Measurements from ENCODE around the gene COL4A2.

COL4A2 gene

GRCh38 chr13:110472904-110473563 lies 165.9 kb downstream of the COL4A2 start:
- no peak for DNase-seq (ENCODE audit: low read depth, low spot score)
- H3K36me3 ChIP-seq (ENCODE audit: insufficient read depth, low read length) = no peaks in the 10 kb centered on the region; the same call in 1 of the 2 replicates
- no peak overlapping the region for H3K27ac ChIP-seq
- TF ChIP-seq FOXP2 (optimal IDR thresholded peaks at IDR 0.05; ENCODE audit: control extremely low read depth, extremely low read length, insufficient read depth) (no peak), POLR2AphosphoS5 (IDR thresholded peaks at IDR 0.05; ENCODE audit: borderline replicate concordance, low read depth, low read length) (no peak), EZH2 (IDR thresholded peaks at IDR 0.05) (no peak)
- no peak overlapping the region for H3K4me3 ChIP-seq
- no peak overlapping the region for H3K9ac ChIP-seq (ENCODE audit: insufficient read length)
- H3K9me3 ChIP-seq (ENCODE audit: low read depth, low read length) = no peaks in the 10 kb centered on the region

GRCh38 chr13:110474713-110475112 lies 167.6 kb downstream of the COL4A2 start:
- Histone ChIP-seq H3K27ac (no peak overlapping the region), H3K36me3 (ENCODE audit: insufficient read depth, low read length) (no peaks in the 10 kb centered on the region; the same call in 1 of the 2 replicates), H3K9ac (ENCODE audit: insufficient read length) (no peak overlapping the region), H3K9me3 (ENCODE audit: low read depth, low read length) (no peaks in the 10 kb centered on the region), H3K4me3 (no peak overlapping the region)
- no peak for TF ChIP-seq EZH2 (IDR thresholded peaks at IDR 0.05)
- TF ChIP-seq FOXP2 (optimal IDR thresholded peaks at IDR 0.05; ENCODE audit: control extremely low read depth, extremely low read length, insufficient read depth) = no peak
- TF ChIP-seq POLR2AphosphoS5 (IDR thresholded peaks at IDR 0.05; ENCODE audit: borderline replicate concordance, low read depth, low read length) = no peak
- no peak for DNase-seq (ENCODE audit: low read depth, low spot score)

GRCh38 chr13:110475117-110475516 lies 168.0 kb downstream of the COL4A2 start:
- no peak overlapping the region for H3K4me3 ChIP-seq
- H3K9ac ChIP-seq (ENCODE audit: insufficient read length) = no peak overlapping the region
- TF ChIP-seq POLR2AphosphoS5 (IDR thresholded peaks at IDR 0.05; ENCODE audit: borderline replicate concordance, low read depth, low read length) = no peak
- no peak for TF ChIP-seq FOXP2 (optimal IDR thresholded peaks at IDR 0.05; ENCODE audit: control extremely low read depth, extremely low read length, insufficient read depth)
- TF ChIP-seq EZH2 (IDR thresholded peaks at IDR 0.05) = no peak
- no peak overlapping the region for H3K27ac ChIP-seq
- no peaks in the 10 kb centered on the region for H3K9me3 ChIP-seq (ENCODE audit: low read depth, low read length)
- no peaks in the 10 kb centered on the region; the same call in 1 of the 2 replicates for H3K36me3 ChIP-seq (ENCODE audit: insufficient read depth, low read length)
- DNase-seq (ENCODE audit: low read depth, low spot score) = no peak

GRCh38 chr13:110475550-110476219 lies 168.6 kb downstream of the COL4A2 start:
- DNase-seq (ENCODE audit: low read depth, low spot score) = no peak
- H3K4me3 ChIP-seq = no peak overlapping the region

GRCh38 chr13:110476220-110476617 lies 169.1 kb downstream of the COL4A2 start:
- no peak overlapping the region for H3K9ac ChIP-seq (ENCODE audit: insufficient read length)
- H3K36me3 ChIP-seq (ENCODE audit: insufficient read depth, low read length) = no peaks in the 10 kb centered on the region; the same call in 1 of the 2 replicates
- H3K27ac ChIP-seq = no peak overlapping the region
- TF ChIP-seq FOXP2 (optimal IDR thresholded peaks at IDR 0.05; ENCODE audit: control extremely low read depth, extremely low read length, insufficient read depth) (no peak), EZH2 (IDR thresholded peaks at IDR 0.05) (no peak), POLR2AphosphoS5 (IDR thresholded peaks at IDR 0.05; ENCODE audit: borderline replicate concordance, low read depth, low read length) (no peak)
- no peak for DNase-seq (ENCODE audit: low read depth, low spot score)
- H3K4me3 ChIP-seq = no peak overlapping the region
- no peaks in the 10 kb centered on the region for H3K9me3 ChIP-seq (ENCODE audit: low read depth, low read length)

More at GRCh38 chr13:110475550-110476219, 168.6 kb downstream of the COL4A2 start:
- TF ChIP-seq FOXP2 (optimal IDR thresholded peaks at IDR 0.05; ENCODE audit: control extremely low read depth, extremely low read length, insufficient read depth) (no peak), EZH2 (IDR thresholded peaks at IDR 0.05) (no peak), POLR2AphosphoS5 (IDR thresholded peaks at IDR 0.05; ENCODE audit: borderline replicate concordance, low read depth, low read length) (no peak)
- Histone ChIP-seq H3K36me3 (ENCODE audit: insufficient read depth, low read length) (no peaks in the 10 kb centered on the region; the same call in 1 of the 2 replicates), H3K9me3 (ENCODE audit: low read depth, low read length) (no peaks in the 10 kb centered on the region), H3K9ac (ENCODE audit: insufficient read length) (no peak overlapping the region), H3K27ac (no peak overlapping the region)

- DNase-seq (ENCODE audit: low read depth, low spot score) = no peak
- no peak overlapping the region for H3K27ac ChIP-seq
- no peak overlapping the region for H3K9ac ChIP-seq (ENCODE audit: insufficient read length)
- no peaks in the 10 kb centered on the region for H3K9me3 ChIP-seq (ENCODE audit: low read depth, low read length)
- no peak overlapping the region for H3K4me3 ChIP-seq
- H3K36me3 ChIP-seq (ENCODE audit: insufficient read depth, low read length) = no peaks in the 10 kb centered on the region; the same call in 1 of the 2 replicates
- TF ChIP-seq FOXP2 (optimal IDR thresholded peaks at IDR 0.05; ENCODE audit: control extremely low read depth, extremely low read length, insufficient read depth) = no peak
- no peak for TF ChIP-seq EZH2 (IDR thresholded peaks at IDR 0.05)
- TF ChIP-seq POLR2AphosphoS5 (IDR thresholded peaks at IDR 0.05; ENCODE audit: borderline replicate concordance, low read depth, low read length) = no peak
These were observed 170.7 kb downstream of the COL4A2 start for GRCh38 chr13:110477706-110478245.

- H3K27ac ChIP-seq = no peak overlapping the region
- H3K36me3 ChIP-seq (ENCODE audit: insufficient read depth, low read length) = peaks cover 4% of the 10 kb centered on the region; the same call in 1 of the 2 replicates
- DNase-seq (ENCODE audit: low read depth, low spot score) = no peak
- no peak overlapping the region for H3K9ac ChIP-seq (ENCODE audit: insufficient read length)
- H3K4me3 ChIP-seq = no peak overlapping the region
- TF ChIP-seq POLR2AphosphoS5 (IDR thresholded peaks at IDR 0.05; ENCODE audit: borderline replicate concordance, low read depth, low read length) (no peak), EZH2 (IDR thresholded peaks at IDR 0.05) (no peak), FOXP2 (optimal IDR thresholded peaks at IDR 0.05; ENCODE audit: control extremely low read depth, extremely low read length, insufficient read depth) (no peak)
- H3K9me3 ChIP-seq (ENCODE audit: low read depth, low read length) = no peaks in the 10 kb centered on the region
These were observed 171.5 kb downstream of the COL4A2 start for GRCh38 chr13:110478405-110479214.

- Histone ChIP-seq H3K9ac (ENCODE audit: insufficient read length) (no peak overlapping the region), H3K36me3 (ENCODE audit: insufficient read depth, low read length) (peaks cover 4% of the 10 kb centered on the region; the same call in 1 of the 2 replicates), H3K27ac (no peak overlapping the region), H3K9me3 (ENCODE audit: low read depth, low read length) (no peaks in the 10 kb centered on the region), H3K4me3 (no peak overlapping the region)
- DNase-seq (ENCODE audit: low read depth, low spot score) = no peak
- no peak for TF ChIP-seq FOXP2 (optimal IDR thresholded peaks at IDR 0.05; ENCODE audit: control extremely low read depth, extremely low read length, insufficient read depth)
- TF ChIP-seq EZH2 (IDR thresholded peaks at IDR 0.05) = no peak
These were observed 172.1 kb downstream of the COL4A2 start for GRCh38 chr13:110479215-110479545.
